HCT116 (cell line): ENCODE measurements around the gene SLC34A1. TPM values are rescaled to one million over a fixed set of nuclear protein-coding genes. Genes with fewer than 3 reads are reported as not detected.

Experiments used
- ATAC-seq: fragments of 200-7000 bp; cut with Tn5 transposase; 2 replicates; pipeline ENCODE4 v1.9.1; 2020; ENCODE audit warnings: mild to moderate bottlenecking, moderate library complexity
- BruUV-seq: library from RNA; stranded (reverse); fragments of 400-500 nt; replicated peaks from 2 replicates; lab custom pipeline; 2021; lab: Mats Ljungman, UMichigan
- CTCF ChIA-PET: fragments of 300-600 bp; sonication (Branson Sonifier 250); formaldehyde crosslinking; loops from one replicate; lab custom pipeline; 2021; ENCODE audit warnings: antibody characterized with exemption; lab: Charles Lee
- POLR2A ChIA-PET: fragments of 300-600, 350-600 bp; sonication (Branson Sonifier 250); formaldehyde crosslinking; loops from one replicate; lab custom pipeline; 2021; ENCODE audit warnings: antibody characterized with exemption; lab: Charles Lee
- RAD21 ChIA-PET, 2 experiments: fragments of 300-600 bp; sonication (Branson Sonifier 250); formaldehyde crosslinking; loops; one replicate each; lab custom pipeline; 2023; ENCODE audit warnings: low total read pairs in 2 of 2; ENCODE audit not compliant: uncharacterized antibody in 2 of 2, unreplicated experiment in 2 of 2, low non-redundant PET in 1 of 2; lab: Charles Lee
- DNase-seq: peaks from one replicate; pipeline ENCODE4 v3.0.0-alpha.2; 2010; ENCODE audit warnings: low read depth, low spot score
- H2AFZ ChIP-seq: fragments of 200-600 bp; shearing (Covaris generic), sonication (generic); 2 replicates; pipeline ENCODE4 v1.6.1; 2017; ENCODE audit warnings: low read depth, mixed run types, mixed read lengths, antibody characterized with exemption, low read length; ENCODE audit not compliant: poor library complexity, severe bottlenecking
- H3K27ac ChIP-seq: 2 replicates; pipeline ENCODE4 v1.5.1; 2012; ENCODE audit warnings: low read depth, low read length
- H3K27me3 ChIP-seq: fragments of 200-600 bp; sonication (generic); 2 replicates; pipeline ENCODE4 v1.6.1; 2016; ENCODE audit warnings: mixed run types, low read length, mixed read lengths; ENCODE audit not compliant: insufficient read depth
- H3K36me3 ChIP-seq, 2 experiments: fragments of 200-500 bp in 1 of 2; fragments of 200-600 bp in 1 of 2; sonication (Bioruptor generic) in 1 of 2; sonication (generic) in 1 of 2; 2 replicates each; pipeline versions ENCODE4 v1.5.1 to v1.6.1; 2014 to 2016; ENCODE audit warnings: low read length in 2 of 2, inconsistent platforms in 1 of 2, mixed read lengths in 1 of 2, mixed run types in 1 of 2; ENCODE audit not compliant: insufficient read depth in 2 of 2, control insufficient read depth in 1 of 2
- H3K4me1 ChIP-seq, 2 experiments: fragments of 200-600 bp in 1 of 2; sonication (generic) in 1 of 2; 2 replicates each; pipeline versions ENCODE4 v1.5.1 to v1.6.1; 2012 to 2017; ENCODE audit warnings: low read length in 2 of 2, inconsistent platforms in 1 of 2, mild to moderate bottlenecking in 1 of 2, mixed read lengths in 1 of 2, mixed run types in 1 of 2, moderate library complexity in 1 of 2; ENCODE audit not compliant: insufficient read depth in 2 of 2, control insufficient read depth in 1 of 2
- H3K4me2 ChIP-seq: fragments of 200-600 bp; sonication (generic); 2 replicates; pipeline ENCODE4 v1.6.1; 2017; ENCODE audit warnings: mixed run types, low read length, mixed read lengths
- H3K4me3 ChIP-seq, 2 experiments: fragments of 200-600 bp in 1 of 2; sonication (generic) in 1 of 2; replicated peaks in 1 of 2; 2 replicates each; pipeline ENCODE4 v1.5.1; 2011 to 2016; ENCODE audit warnings: low read length in 2 of 2, control low read depth in 1 of 2, low read depth in 1 of 2, mild to moderate bottlenecking in 1 of 2, mixed read lengths in 1 of 2, mixed run types in 1 of 2
- H3K79me2 ChIP-seq: fragments of 200-600 bp; sonication (generic); 2 replicates; pipeline ENCODE4 v1.6.1; 2017; ENCODE audit warnings: mild to moderate bottlenecking, mixed run types, low read length, moderate library complexity, mixed read lengths; ENCODE audit not compliant: insufficient read depth
- H3K9ac ChIP-seq: fragments of 200-600 bp; sonication (generic); 2 replicates; pipeline ENCODE4 v1.6.1; 2016; ENCODE audit warnings: low read length, mixed read lengths
- H3K9me2 ChIP-seq: fragments of 200-600 bp; sonication (generic), shearing (Covaris generic); 2 replicates; pipeline ENCODE4 v1.6.1; 2017; ENCODE audit warnings: mixed run types, mild to moderate bottlenecking, moderate library complexity; ENCODE audit not compliant: insufficient read depth
- H3K9me3 ChIP-seq, 2 experiments: fragments of 200-500 bp in 1 of 2; fragments of 200-600 bp in 1 of 2; sonication (Bioruptor generic) in 1 of 2; sonication (generic) in 1 of 2; 2 replicates each; pipeline ENCODE4 v1.6.1; 2014 to 2017; ENCODE audit warnings: low read length in 2 of 2, mixed read lengths in 2 of 2, inconsistent platforms in 1 of 2, low read depth in 1 of 2, mild to moderate bottlenecking in 1 of 2, mixed run types in 1 of 2, moderate library complexity in 1 of 2; ENCODE audit not compliant: control insufficient read depth in 1 of 2, insufficient read depth in 1 of 2
- H4K20me1 ChIP-seq: fragments of 200-600 bp; sonication (generic), shearing (Covaris generic); 2 replicates; pipeline ENCODE4 v1.6.1; 2017; ENCODE audit warnings: mixed run types, mild to moderate bottlenecking, moderate library complexity; ENCODE audit not compliant: insufficient read depth
- CBX3 ChIP-seq: IDR thresholded peaks from 2 replicates; pipeline ENCODE4 v1.6.1; 2012; ENCODE audit warnings: low read depth
- CEBPB ChIP-seq: IDR thresholded peaks from 2 replicates; pipeline ENCODE4 v1.6.1; 2012; ENCODE audit warnings: low read depth
- EZH2phosphoT487 ChIP-seq: fragments of 200-600 bp; IDR thresholded peaks from 2 replicates; pipeline ENCODE4 v1.6.1; 2018; ENCODE audit warnings: antibody characterized with exemption, borderline replicate concordance
- FOSL1 ChIP-seq: IDR thresholded peaks from 2 replicates; pipeline ENCODE4 v1.6.1; 2012; ENCODE audit warnings: low read depth
- JUND ChIP-seq: IDR thresholded peaks from 2 replicates; pipeline ENCODE4 v1.6.1; 2012
- POLR2AphosphoS5 ChIP-seq: IDR thresholded peaks from 2 replicates; pipeline ENCODE4 v1.6.1; 2011; ENCODE audit warnings: mild to moderate bottlenecking, low read depth, low read length, moderate library complexity
- RAD21 ChIP-seq: IDR thresholded peaks from 2 replicates; pipeline ENCODE4 v1.6.1; 2012; ENCODE audit warnings: low read depth, mild to moderate bottlenecking
- SIN3A ChIP-seq: IDR thresholded peaks from 2 replicates; pipeline ENCODE4 v1.6.1; 2012; ENCODE audit warnings: low read depth
- SP1 ChIP-seq: IDR thresholded peaks from 2 replicates; pipeline ENCODE4 v1.6.1; 2012; ENCODE audit warnings: low read depth
- intact Hi-C: fragments of 100-400 bp; cut with micrococcal nuclease; formaldehyde crosslinking; loops from 2 replicates; pipeline ENCODE4 v1.10.0; 2022
- total RNA-seq: library from RNA; stranded (reverse); gene quantifications from one replicate; pipeline ENCODE4 v1.2.1, GENCODE V29; 2021; ENCODE audit not compliant: unreplicated experiment
- TF ChIP-seq, protein P1 (sequence below): IDR thresholded peaks from 2 replicates; pipeline ENCODE4 v1.6.1; 2012
- TF ChIP-seq, protein P2 (sequence below): IDR thresholded peaks from 2 replicates; pipeline ENCODE4 v1.6.1; 2012; ENCODE audit warnings: low read depth

The SLC34A1 gene
- total RNA-seq, 1 experiment from 2014 or later: not detected

DNA sequence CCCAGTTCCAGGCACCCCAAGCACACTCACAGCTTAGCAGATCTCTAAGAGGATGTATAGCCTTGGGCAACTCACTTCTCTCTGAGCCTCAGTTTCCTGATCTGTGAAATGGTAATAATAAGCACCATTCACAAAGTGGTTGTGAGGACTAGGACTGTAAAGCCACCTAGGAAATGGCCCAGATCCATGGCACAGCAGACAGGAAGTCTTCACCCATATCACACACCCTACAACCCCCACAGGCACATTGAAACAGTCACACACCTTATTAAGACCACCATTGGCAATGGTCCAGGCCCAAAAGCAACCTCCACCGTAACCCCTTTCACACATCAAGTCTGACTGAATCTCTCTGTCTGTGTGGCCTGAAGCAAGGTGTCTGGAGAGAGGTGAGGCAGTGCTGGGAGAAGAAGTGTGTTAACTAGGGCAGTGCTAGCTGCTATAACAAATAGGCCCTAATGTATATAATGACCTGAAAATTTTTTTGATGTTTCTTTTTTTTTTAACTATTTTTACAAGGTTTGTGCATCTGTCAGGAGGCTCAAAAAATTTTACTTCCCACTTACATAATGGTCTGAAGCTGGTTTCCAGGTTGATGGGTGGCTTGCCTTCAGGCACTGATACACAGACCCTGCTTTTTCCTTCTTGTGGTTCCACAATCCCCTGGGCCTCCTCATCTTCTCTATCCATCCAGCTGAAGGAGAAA, 28.9 kb upstream of the SLC34A1 start:
- CTCF ChIA-PET: interaction anchor here (3.2 kb wide), 1 partner anchor 14 kb away, joined by 15 read pairs; no protein-coding TSS in a partner anchor
- Histone ChIP-seq H3K9me2 (no peaks in the 10 kb centered on the region), H3K9ac (no peak overlapping the region), H4K20me1 (no peaks in the 10 kb centered on the region), H3K79me2 (peaks cover 11% of the 10 kb centered on the region), H3K27ac (no peak overlapping the region), H2AFZ (no peak overlapping the region), H3K4me3 (no peak overlapping the region), H3K27me3 (no peaks in the 10 kb centered on the region), H3K9me3 (peaks cover 0 to 4% of the 10 kb centered on the region in 2 experiments; a peak in 1 of 4 replicates), H3K36me3 (no peaks in the 10 kb centered on the region), H3K4me1 (peaks cover 7 to 17% of the 10 kb centered on the region in 2 experiments), H3K4me2 (no peak overlapping the region)
- no peak for DNase-seq
- POLR2A ChIA-PET: no interaction called here
- intact Hi-C loops: no loop called here
- TF ChIP-seq, protein P1, sequence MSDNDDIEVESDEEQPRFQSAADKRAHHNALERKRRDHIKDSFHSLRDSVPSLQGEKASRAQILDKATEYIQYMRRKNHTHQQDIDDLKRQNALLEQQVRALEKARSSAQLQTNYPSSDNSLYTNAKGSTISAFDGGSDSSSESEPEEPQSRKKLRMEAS: no peak
- no peak for TF ChIP-seq CBX3
- TF ChIP-seq SIN3A: no peak
- TF ChIP-seq FOSL1: no peak
- TF ChIP-seq POLR2AphosphoS5: no peak
- no peak for TF ChIP-seq CEBPB
- no TSS peak for BruUV-seq
- ATAC-seq: no peak
- RAD21 ChIA-PET: no interaction called here

DNA sequence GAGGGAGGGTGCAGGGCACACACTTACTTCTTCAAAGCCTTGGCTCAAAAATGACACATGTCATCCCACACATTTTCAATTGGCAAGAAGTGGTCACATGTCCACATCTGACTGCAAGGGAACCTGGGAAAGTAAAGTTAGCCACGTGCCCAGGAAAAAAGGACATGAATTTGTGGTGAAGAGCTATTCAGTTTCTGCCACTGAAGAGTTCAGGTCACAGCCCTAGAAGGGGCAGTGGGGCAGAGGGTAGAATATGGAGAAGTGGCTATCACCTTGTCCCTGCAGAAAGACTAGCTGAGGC, 28.4 kb upstream of the SLC34A1 start:
- BruUV-seq: no TSS peak
- no peak overlapping the region for H3K9ac ChIP-seq
- H3K4me2 ChIP-seq: no peak overlapping the region
- no peak overlapping the region for H3K4me3 ChIP-seq
- intact Hi-C loops: no loop called here
- H3K27ac ChIP-seq: no peak overlapping the region
- ChIA-PET CTCF (interaction anchor here (3.2 kb wide), 1 partner anchor 14 kb away, joined by 15 read pairs; no protein-coding TSS in a partner anchor), RAD21 (no interaction called here), POLR2A (no interaction called here)
- H2AFZ ChIP-seq: no peak overlapping the region
- H3K9me2 ChIP-seq: no peaks in the 10 kb centered on the region
- peaks cover 6% of the 10 kb centered on the region for H3K79me2 ChIP-seq
- no peak for DNase-seq
- H3K4me1 ChIP-seq: peaks cover 4 to 12% of the 10 kb centered on the region in 2 experiments; a peak in 2 of 4 replicates
- no peaks in the 10 kb centered on the region for H3K36me3 ChIP-seq
- no peak for ATAC-seq
- no peak for TF ChIP-seq EZH2phosphoT487
- TF ChIP-seq FOSL1: no peak
- no peak for TF ChIP-seq POLR2AphosphoS5
- TF ChIP-seq, protein P1: no peak
- TF ChIP-seq JUND: no peak
- TF ChIP-seq, protein P2, sequence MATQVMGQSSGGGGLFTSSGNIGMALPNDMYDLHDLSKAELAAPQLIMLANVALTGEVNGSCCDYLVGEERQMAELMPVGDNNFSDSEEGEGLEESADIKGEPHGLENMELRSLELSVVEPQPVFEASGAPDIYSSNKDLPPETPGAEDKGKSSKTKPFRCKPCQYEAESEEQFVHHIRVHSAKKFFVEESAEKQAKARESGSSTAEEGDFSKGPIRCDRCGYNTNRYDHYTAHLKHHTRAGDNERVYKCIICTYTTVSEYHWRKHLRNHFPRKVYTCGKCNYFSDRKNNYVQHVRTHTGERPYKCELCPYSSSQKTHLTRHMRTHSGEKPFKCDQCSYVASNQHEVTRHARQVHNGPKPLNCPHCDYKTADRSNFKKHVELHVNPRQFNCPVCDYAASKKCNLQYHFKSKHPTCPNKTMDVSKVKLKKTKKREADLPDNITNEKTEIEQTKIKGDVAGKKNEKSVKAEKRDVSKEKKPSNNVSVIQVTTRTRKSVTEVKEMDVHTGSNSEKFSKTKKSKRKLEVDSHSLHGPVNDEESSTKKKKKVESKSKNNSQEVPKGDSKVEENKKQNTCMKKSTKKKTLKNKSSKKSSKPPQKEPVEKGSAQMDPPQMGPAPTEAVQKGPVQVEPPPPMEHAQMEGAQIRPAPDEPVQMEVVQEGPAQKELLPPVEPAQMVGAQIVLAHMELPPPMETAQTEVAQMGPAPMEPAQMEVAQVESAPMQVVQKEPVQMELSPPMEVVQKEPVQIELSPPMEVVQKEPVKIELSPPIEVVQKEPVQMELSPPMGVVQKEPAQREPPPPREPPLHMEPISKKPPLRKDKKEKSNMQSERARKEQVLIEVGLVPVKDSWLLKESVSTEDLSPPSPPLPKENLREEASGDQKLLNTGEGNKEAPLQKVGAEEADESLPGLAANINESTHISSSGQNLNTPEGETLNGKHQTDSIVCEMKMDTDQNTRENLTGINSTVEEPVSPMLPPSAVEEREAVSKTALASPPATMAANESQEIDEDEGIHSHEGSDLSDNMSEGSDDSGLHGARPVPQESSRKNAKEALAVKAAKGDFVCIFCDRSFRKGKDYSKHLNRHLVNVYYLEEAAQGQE: no peak
- no peak for TF ChIP-seq RAD21
- TF ChIP-seq SP1: no peak
- no peak for TF ChIP-seq CBX3
- no peaks in the 10 kb centered on the region for H4K20me1 ChIP-seq
- H3K27me3 ChIP-seq: no peaks in the 10 kb centered on the region
- H3K9me3 ChIP-seq: peaks cover 0 to 4% of the 10 kb centered on the region in 2 experiments; a peak in 1 of 4 replicates
